CD4-positive, alpha-beta T cell treated with Interleukin-6 at 100 ng/mL for 8 hours (primary cell): Measurements from ENCODE around the gene FAM89A.
A peak's percentile ranks its signal among the peaks of the same experiment; 100 is the strongest.

Experiments used
- DNase-seq: peaks from one replicate; pipeline ENCODE4 v3.0.0-alpha.2; 2020; ENCODE audit warnings: mixed read lengths, low spot score

Gene FAM89A

GRCh38 chr1:231040019-231040799, at the start of gene FAM89A:
TSS of gene FAM89A (minus strand) at chr1:231040254. CDS start at chr1:231040211, 43 bp downstream.
- peak; percentile 73 for DNase-seq

GRCh38 chr1:231084353-231084752, 44.3 kb upstream of the FAM89A start:
- DNase-seq = no peak

- no peak for DNase-seq
Observed at GRCh38 chr1:231079163-231079562, 39.1 kb upstream of the FAM89A start.

- no peak for DNase-seq
Observed at GRCh38 chr1:231078250-231078649, 38.2 kb upstream of the FAM89A start.

GRCh38 chr1:231076802-231077201, 36.7 kb upstream of the FAM89A start:
- DNase-seq = no peak

GRCh38 chr1:231075497-231075896, 35.4 kb upstream of the FAM89A start:
- DNase-seq = no peak

GRCh38 chr1:231075020-231075419, 35.0 kb upstream of the FAM89A start:
- DNase-seq = no peak

- no peak for DNase-seq
Observed at GRCh38 chr1:231074046-231074445, 34.0 kb upstream of the FAM89A start.

- no peak for DNase-seq
Observed at GRCh38 chr1:231073331-231073730, 33.3 kb upstream of the FAM89A start.

GRCh38 chr1:231072502-231073094, 32.5 kb upstream of the FAM89A start:
- no peak for DNase-seq

GRCh38 chr1:231072041-231072440, 32.0 kb upstream of the FAM89A start:
- DNase-seq = no peak

- no peak for DNase-seq
Observed at GRCh38 chr1:231070758-231071444, 30.8 kb upstream of the FAM89A start.

- DNase-seq = no peak
Observed at GRCh38 chr1:231069333-231069732, 29.3 kb upstream of the FAM89A start.

- no peak for DNase-seq
Observed at GRCh38 chr1:231068762-231069161, 28.7 kb upstream of the FAM89A start.

- DNase-seq = no peak
Observed at GRCh38 chr1:231065510-231066241, 25.6 kb upstream of the FAM89A start.

GRCh38 chr1:231064418-231064817, 24.4 kb upstream of the FAM89A start:
- DNase-seq = no peak

GRCh38 chr1:231063331-231063730, 23.3 kb upstream of the FAM89A start:
- no peak for DNase-seq

- no peak for DNase-seq
Observed at GRCh38 chr1:231062500-231063270, 22.6 kb upstream of the FAM89A start.

GRCh38 chr1:231059566-231060193, 19.6 kb upstream of the FAM89A start:
- no peak for DNase-seq

- no peak for DNase-seq
Observed at GRCh38 chr1:231058416-231059109, 18.5 kb upstream of the FAM89A start.

GRCh38 chr1:231057410-231057809, 17.4 kb upstream of the FAM89A start:
- DNase-seq = no peak
